BJ (cell line): ENCODE data around the gene ENO3. TPM values are rescaled to one million over a fixed set of nuclear protein-coding genes. Genes with fewer than 3 reads are reported as not detected.
"Not testable (repeated sequence)": the region's sequence is repeated elsewhere in the genome, so short reads cannot be mapped to it uniquely, and the experiment has no call there.

Source experiments
- CTCF ChIA-PET: fragments of 350-600 bp; formaldehyde crosslinking; extraction: SDS; loops from one replicate; lab custom pipeline; 2021; ENCODE audit warnings: antibody characterized with exemption, inconsistent platforms; lab: Yijun Ruan, JAX
- POLR2A ChIA-PET: fragments of 300-600 bp; sonication (Branson Sonifier 250); formaldehyde crosslinking; extraction: SDS; loops from one replicate; lab custom pipeline; 2021; ENCODE audit warnings: antibody characterized with exemption; lab: Charles Lee
- DNase-seq: peaks from one replicate; pipeline ENCODE4 v3.0.0-alpha.2; 2011; ENCODE audit warnings: low read depth
- H3K27me3 ChIP-seq: 2 replicates; pipeline ENCODE4 v1.6.0; 2011; ENCODE audit warnings: low read length; ENCODE audit not compliant: control insufficient read depth, insufficient read depth
- H3K36me3 ChIP-seq: 2 replicates; pipeline ENCODE4 v1.5.1; 2011; ENCODE audit warnings: low read length; ENCODE audit not compliant: control insufficient read depth, insufficient read depth
- H3K4me3 ChIP-seq: 2 replicates; pipeline ENCODE4 v1.5.1; 2011; ENCODE audit warnings: low read depth, mild to moderate bottlenecking, control low read depth, low read length
- polyA plus RNA-seq: library from polyadenylated mRNA; depleted of rRNA; stranded (reverse); fragments of >200 nt; gene quantifications from 2 replicates; pipeline ENCODE4 v1.2.3, GENCODE V29; 2011
- TF ChIP-seq, protein P1 (sequence below): IDR thresholded peaks from 2 replicates; pipeline ENCODE4 v1.5.1; 2011; ENCODE audit warnings: low read depth, mild to moderate bottlenecking, control low read depth, inconsistent platforms, low read length, moderate library complexity; ENCODE audit not compliant: insufficient read depth

Gene ENO3
- polyA plus RNA-seq, 1 experiment = 5.9 TPM

DNA sequence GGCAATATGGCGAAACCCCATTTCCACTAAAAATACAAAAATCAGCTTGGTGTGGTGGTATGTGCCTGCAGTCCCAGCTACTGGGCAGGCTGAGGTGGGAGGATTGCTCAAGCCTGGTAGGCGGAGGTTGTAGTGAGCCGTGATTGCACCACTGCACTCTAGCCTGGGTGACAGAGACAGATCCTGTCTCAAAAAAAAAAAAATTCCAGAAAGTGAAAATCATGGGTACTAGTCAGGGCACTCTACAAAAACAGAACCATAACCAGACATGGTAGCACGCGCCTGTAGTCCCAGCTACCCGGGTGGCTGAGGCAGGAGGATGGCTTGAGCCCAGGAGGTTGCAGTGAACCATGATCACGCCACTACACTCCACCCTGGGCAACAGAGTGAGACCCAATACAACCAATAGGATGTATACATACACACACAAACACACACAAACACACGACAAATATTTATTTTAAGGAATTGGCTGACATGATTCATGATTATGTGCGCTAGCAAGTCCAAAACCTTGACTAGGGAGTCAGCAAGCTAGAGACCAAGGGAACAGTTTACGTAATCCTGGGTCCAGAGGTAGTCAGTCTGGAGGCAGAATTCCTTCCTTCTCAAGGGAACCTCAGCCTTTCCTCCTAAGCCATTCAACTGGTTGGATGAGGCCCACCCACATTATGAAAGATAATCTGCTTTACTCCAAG is 30.4 kb upstream of the ENO3 start:
- ChIA-PET CTCF (interaction anchor here (0.6 to 2.0 kb wide), 8 partner anchors 9 to 142 kb away, joined by 3 to 13 read pairs (median 4); partner anchors contain the start of gene C17orf107), POLR2A (no interaction called here)
- Histone ChIP-seq H3K36me3 (no peaks in the 10 kb centered on the region), H3K27me3 (no peaks in the 10 kb centered on the region), H3K4me3 (no peak overlapping the region)
- DNase-seq = no peak
- TF ChIP-seq, protein P1, sequence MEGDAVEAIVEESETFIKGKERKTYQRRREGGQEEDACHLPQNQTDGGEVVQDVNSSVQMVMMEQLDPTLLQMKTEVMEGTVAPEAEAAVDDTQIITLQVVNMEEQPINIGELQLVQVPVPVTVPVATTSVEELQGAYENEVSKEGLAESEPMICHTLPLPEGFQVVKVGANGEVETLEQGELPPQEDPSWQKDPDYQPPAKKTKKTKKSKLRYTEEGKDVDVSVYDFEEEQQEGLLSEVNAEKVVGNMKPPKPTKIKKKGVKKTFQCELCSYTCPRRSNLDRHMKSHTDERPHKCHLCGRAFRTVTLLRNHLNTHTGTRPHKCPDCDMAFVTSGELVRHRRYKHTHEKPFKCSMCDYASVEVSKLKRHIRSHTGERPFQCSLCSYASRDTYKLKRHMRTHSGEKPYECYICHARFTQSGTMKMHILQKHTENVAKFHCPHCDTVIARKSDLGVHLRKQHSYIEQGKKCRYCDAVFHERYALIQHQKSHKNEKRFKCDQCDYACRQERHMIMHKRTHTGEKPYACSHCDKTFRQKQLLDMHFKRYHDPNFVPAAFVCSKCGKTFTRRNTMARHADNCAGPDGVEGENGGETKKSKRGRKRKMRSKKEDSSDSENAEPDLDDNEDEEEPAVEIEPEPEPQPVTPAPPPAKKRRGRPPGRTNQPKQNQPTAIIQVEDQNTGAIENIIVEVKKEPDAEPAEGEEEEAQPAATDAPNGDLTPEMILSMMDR = no peak

DNA sequence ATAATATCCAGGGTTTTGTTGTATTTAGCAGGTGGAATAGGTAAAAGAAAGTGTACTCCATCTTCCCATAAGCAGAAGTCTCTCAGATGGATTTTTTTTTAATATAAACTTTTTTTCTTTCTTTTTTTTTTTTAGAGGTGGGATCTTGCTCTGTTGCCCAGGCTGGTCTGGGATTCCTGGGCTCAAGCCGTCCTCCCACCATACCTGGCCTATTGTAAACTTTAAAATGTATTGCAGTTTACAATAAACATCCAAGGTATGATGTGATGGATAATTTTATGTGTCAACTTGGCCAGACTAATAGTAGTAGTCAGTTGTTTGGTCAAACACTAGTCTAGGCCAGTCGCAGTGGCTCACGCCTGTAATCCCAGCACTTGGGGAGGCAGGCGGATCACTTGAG is 29.6 kb upstream of the ENO3 start:
- POLR2A ChIA-PET = no interaction called here
- no peak for DNase-seq
- Histone ChIP-seq H3K27me3 (no peaks in the 10 kb centered on the region), H3K4me3 (no peak overlapping the region), H3K36me3 (no peaks in the 10 kb centered on the region)
- TF ChIP-seq, protein P1 = no peak
- CTCF ChIA-PET = interaction anchor here (1.8 to 2.0 kb wide), 2 partner anchors 12 to 141 kb away, joined by 6 to 13 read pairs; no protein-coding TSS in a partner anchor

DNA sequence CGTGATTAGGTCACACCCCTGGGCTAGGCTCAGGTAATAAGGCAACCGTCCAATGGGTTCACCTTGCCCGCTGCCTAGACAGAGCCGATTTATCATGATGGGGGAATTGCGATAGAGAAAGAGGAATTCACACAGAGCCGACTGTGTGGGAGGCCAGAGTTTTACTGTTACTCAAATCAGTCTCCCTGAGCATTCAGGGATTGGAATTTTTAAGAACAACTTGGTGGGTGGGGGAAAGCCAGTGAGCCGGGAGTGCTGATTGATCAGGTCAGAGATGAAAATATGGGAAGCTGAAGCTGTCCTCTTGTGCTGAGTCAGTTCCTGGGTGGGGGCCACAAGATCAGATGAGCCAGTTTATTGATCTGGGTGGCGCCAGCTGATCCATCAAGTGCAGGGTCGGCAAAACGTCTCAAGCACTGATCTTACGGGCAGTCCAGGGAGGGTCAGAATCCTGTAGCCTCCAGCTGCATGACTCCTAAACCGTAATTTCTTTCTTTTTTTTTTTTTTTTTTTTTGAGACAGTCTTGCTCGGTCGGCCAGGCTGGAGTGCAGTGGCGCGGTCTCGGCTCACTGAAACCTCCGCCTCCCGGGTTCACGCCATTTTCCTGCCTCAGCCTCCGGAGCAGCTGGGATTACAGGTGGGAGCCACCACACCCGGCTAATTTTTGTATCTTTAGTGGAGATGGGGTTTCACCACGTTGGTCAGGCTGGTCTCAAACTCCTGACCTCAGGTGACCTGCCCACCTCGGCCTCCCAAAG is 24.2 kb upstream of the ENO3 start:
- POLR2A ChIA-PET, H3K4me3 ChIP-seq, DNase-seq, H3K27me3 ChIP-seq, H3K36me3 ChIP-seq: not testable (repeated sequence)
- CTCF ChIA-PET = interaction anchor here (0.8 to 4.0 kb wide), 4 partner anchors 9 to 136 kb away, joined by 3 to 14 read pairs (median 4); no protein-coding TSS in a partner anchor

DNA sequence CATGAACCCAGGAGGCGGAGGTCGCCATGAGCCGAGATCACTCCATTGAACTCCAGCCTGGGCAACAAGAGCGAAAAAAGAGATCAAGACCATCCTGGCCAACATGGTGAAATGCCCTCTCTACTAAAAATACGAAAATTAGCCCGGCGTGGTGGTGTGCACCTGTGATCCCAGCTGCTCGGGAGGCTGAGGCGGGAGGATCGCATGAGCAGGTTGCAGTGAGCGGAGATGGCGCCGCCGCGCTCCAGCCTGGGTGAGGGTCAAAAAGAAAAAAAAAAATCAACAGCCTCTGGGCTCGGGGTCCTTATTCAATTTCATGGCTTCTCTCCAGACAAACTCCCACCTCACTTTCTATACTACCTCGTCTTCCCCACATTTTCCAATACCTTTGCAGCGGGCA is 22.0 kb upstream of the ENO3 start:
- ChIA-PET CTCF (interaction anchor here (1.0 kb wide), 1 partner anchor 134 kb away, joined by 3 read pairs; no protein-coding TSS in a partner anchor), POLR2A (no interaction called here)

DNA sequence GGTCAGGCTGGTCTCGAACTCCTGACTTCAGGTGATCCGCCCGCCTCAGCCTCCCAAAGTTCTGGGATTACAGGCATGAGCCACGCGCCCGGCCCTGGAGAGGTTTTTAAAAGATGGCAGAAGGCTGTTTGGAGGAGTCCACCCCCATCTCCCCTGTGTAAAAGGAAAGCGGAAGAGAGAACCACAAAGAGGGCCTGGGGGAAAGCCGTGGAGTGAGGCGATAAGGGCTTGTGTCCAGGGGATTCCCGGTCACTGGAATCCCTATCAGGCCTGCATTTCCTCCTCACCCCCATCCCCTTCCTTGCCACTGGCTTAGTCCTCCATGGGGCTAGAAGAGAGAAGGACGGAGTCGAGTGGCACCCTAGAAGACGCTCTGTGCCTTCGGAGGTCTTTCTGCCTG is 19.0 kb upstream of the ENO3 start, which contains the start of gene GP1BA:
Gene GP1BA (plus strand): TSS at position 315 of the 400 bp plus-strand sequence. CDS start 328 bp downstream, outside the sequence.
- ChIA-PET POLR2A (no interaction called here), CTCF (interaction anchor here (0.8 kb wide), 1 partner anchor 29 kb away, joined by 3 read pairs; the partner anchor contains the start of gene CHRNE)
- Histone ChIP-seq H3K36me3 (peaks cover 7% of the 10 kb centered on the region), H3K27me3 (no peaks in the 10 kb centered on the region), H3K4me3 (no peak within 1 kb of the TSS)
- DNase-seq = no peak
- TF ChIP-seq, protein P1 = no peak

More for the DNA sequence above, 22.0 kb upstream of the ENO3 start:
- Histone ChIP-seq H3K4me3 (no peak overlapping the region), H3K27me3 (no peaks in the 10 kb centered on the region), H3K36me3 (no peaks in the 10 kb centered on the region)
- DNase-seq = no peak
- TF ChIP-seq, protein P1 = no peak
